SK-N-SH (cell line): Measurements from ENCODE around the gene TTF2. TPM values are rescaled to one million over a fixed set of nuclear protein-coding genes. Genes with fewer than 3 reads are reported as not detected.
A peak's percentile ranks its signal among the peaks of the same experiment; 100 is the strongest.

Source experiments
- CTCF ChIA-PET: fragments of 300-600, 350-600 bp; formaldehyde crosslinking; extraction: SDS; loops from one replicate; lab custom pipeline; 2021; lab: Yijun Ruan, JAX
- POLR2A ChIA-PET: fragments of 350-600 bp; sonication (Branson Sonifier 250); formaldehyde crosslinking; extraction: SDS; loops from one replicate; lab custom pipeline; 2020; ENCODE audit warnings: antibody characterized with exemption, inconsistent platforms; lab: Yijun Ruan, JAX
- DNase-seq: peaks from one replicate; pipeline ENCODE4 v3.0.0; 2012
- H2AFZ ChIP-seq: fragments of 200-600 bp; sonication (generic); 2 replicates; pipeline ENCODE4 v1.8.1; 2016; ENCODE audit warnings: antibody characterized with exemption, mild to moderate bottlenecking, low read depth
- H3F3A ChIP-seq: fragments of 200-600 bp; sonication (generic); replicated peaks from 2 replicates; pipeline ENCODE3; 2016; ENCODE audit warnings: antibody characterized with exemption, mild to moderate bottlenecking; ENCODE audit not compliant: insufficient read depth
- H3K27ac ChIP-seq, 2 experiments: fragments of 200-500 bp in 1 of 2; fragments of 200-600 bp in 1 of 2; sonication (Bioruptor generic) in 1 of 2; sonication (generic), shearing (Covaris generic) in 1 of 2; 2 replicates each; pipeline versions ENCODE4 v1.5.1 to v1.6.1; 2014 to 2016; ENCODE audit warnings: low read depth in 2 of 2, inconsistent platforms in 1 of 2, low read length in 1 of 2, mild to moderate bottlenecking in 1 of 2, mixed read lengths in 1 of 2
- H3K27me3 ChIP-seq: fragments of 200-600 bp; sonication (generic), shearing (Covaris generic); 2 replicates; pipeline ENCODE4 v1.6.1; 2016; ENCODE audit warnings: mixed run types; ENCODE audit not compliant: insufficient read depth
- H3K36me3 ChIP-seq, 2 experiments: fragments of 200-500 bp in 1 of 2; fragments of 200-600 bp in 1 of 2; sonication (Bioruptor generic) in 1 of 2; sonication (generic) in 1 of 2; replicated peaks in 1 of 2; 2 replicates each; pipeline versions ENCODE3 to v1.5.1; 2014 to 2016; ENCODE audit warnings: low read length in 1 of 2, mild to moderate bottlenecking in 1 of 2; ENCODE audit not compliant: insufficient read depth in 2 of 2, control insufficient read depth in 1 of 2
- H3K4me1 ChIP-seq, 2 experiments: fragments of 200-500 bp in 1 of 2; fragments of 200-600 bp in 1 of 2; sonication (Bioruptor generic) in 1 of 2; sonication (generic), shearing (Covaris generic) in 1 of 2; 2 replicates each; pipeline versions ENCODE4 v1.5.1 to v1.6.1; 2014 to 2016; ENCODE audit warnings: low read depth in 1 of 2, low read length in 1 of 2, mixed run types in 1 of 2; ENCODE audit not compliant: insufficient read depth in 2 of 2, control insufficient read depth in 1 of 2
- H3K4me2 ChIP-seq: fragments of 200-600 bp; sonication (generic), shearing (Covaris generic); 2 replicates; pipeline ENCODE4 v1.6.1; 2017; ENCODE audit warnings: mixed run types
- H3K4me3 ChIP-seq, 2 experiments: fragments of 200-500 bp in 1 of 2; fragments of 200-600 bp in 1 of 2; sonication (Bioruptor generic) in 1 of 2; sonication (generic), shearing (Covaris generic) in 1 of 2; 2 replicates each; pipeline versions ENCODE4 v1.5.1 to v1.8.1; 2014 to 2016; ENCODE audit warnings: low read depth in 2 of 2, inconsistent platforms in 1 of 2, low read length in 1 of 2, mild to moderate bottlenecking in 1 of 2, mixed read lengths in 1 of 2, moderate library complexity in 1 of 2
- H3K79me2 ChIP-seq: fragments of 200-600 bp; sonication (generic); 2 replicates; pipeline ENCODE4 v1.8.1; 2017; ENCODE audit warnings: mild to moderate bottlenecking; ENCODE audit not compliant: insufficient read depth
- H3K9ac ChIP-seq: fragments of 200-600 bp; sonication (generic); 2 replicates; pipeline ENCODE4 v1.6.1; 2017; ENCODE audit warnings: mixed run types
- H3K9me2 ChIP-seq: fragments of 200-600 bp; sonication (generic); 2 replicates; pipeline ENCODE4 v1.6.1; 2017; ENCODE audit warnings: mixed run types
- H3K9me3 ChIP-seq: fragments of 200-600 bp; sonication (generic); 2 replicates; pipeline ENCODE4 v1.6.1; 2017; ENCODE audit warnings: mixed run types, mild to moderate bottlenecking, moderate library complexity
- H4K20me1 ChIP-seq: fragments of 200-600 bp; sonication (generic); 2 replicates; pipeline ENCODE4 v1.6.1; 2017; ENCODE audit warnings: mild to moderate bottlenecking, mixed run types; ENCODE audit not compliant: insufficient read depth
- EP300 ChIP-seq, 2 experiments: IDR thresholded peaks; 2 replicates each; pipeline versions ENCODE4 v1.4.0 to v1.6.1; 2012; ENCODE audit warnings: borderline replicate concordance in 1 of 2, low read depth in 1 of 2, low read length in 1 of 2
- FOXJ3 ChIP-seq: sonication (generic); formaldehyde crosslinking; IDR thresholded peaks from 2 replicates; pipeline ENCODE4 v1.5.1; 2020; ENCODE audit warnings: mild to moderate bottlenecking, missing genetic modification reagents
- FOXM1 ChIP-seq: IDR thresholded peaks from 2 replicates; pipeline ENCODE4 v1.4.0; 2012; ENCODE audit warnings: low read depth, mild to moderate bottlenecking
- GATA2 ChIP-seq: sonication (generic); formaldehyde crosslinking; IDR thresholded peaks from 2 replicates; pipeline ENCODE4 v1.5.0; 2020; ENCODE audit warnings: mild to moderate bottlenecking, missing genetic modification reagents
- NFIC ChIP-seq: IDR thresholded peaks from 2 replicates; pipeline ENCODE4 v1.4.0; 2012; ENCODE audit warnings: borderline replicate concordance
- SIN3A ChIP-seq: IDR thresholded peaks from 2 replicates; pipeline ENCODE4 v1.6.1; 2012; ENCODE audit warnings: low read depth, mild to moderate bottlenecking, low read length, moderate library complexity, borderline replicate concordance
- SMC3 ChIP-seq: IDR thresholded peaks from 2 replicates; pipeline ENCODE4 v1.6.1; 2012; ENCODE audit warnings: low read depth, low read length, improper control_type of control experiment
- TAF1 ChIP-seq: IDR thresholded peaks from 2 replicates; pipeline ENCODE4 v1.6.1; 2012; ENCODE audit warnings: low read depth, mild to moderate bottlenecking, low read length, moderate library complexity, borderline replicate concordance
- TCF12 ChIP-seq: IDR thresholded peaks from 2 replicates; pipeline ENCODE4 v1.4.0; 2012
- TEAD4 ChIP-seq: IDR thresholded peaks from 2 replicates; pipeline ENCODE4 v1.4.0; 2012; ENCODE audit warnings: mild to moderate bottlenecking, borderline replicate concordance; ENCODE audit not compliant: insufficient read depth
- WGBS: methylation state at CpG from one replicate; pipeline ENCODE4 v1.1.6; 2017; ENCODE audit warnings: low lambda C conversion rate; 5-methylcytosine and 5-hydroxymethylcytosine counted together
- polyA plus RNA-seq, 3 experiments: library from polyadenylated mRNA; depleted of rRNA; stranded (reverse); fragments of >200 nt; gene quantifications; 2 replicates each; pipeline ENCODE4 v1.2.3, GENCODE V29; 2012
- TF ChIP-seq, protein P1 (sequence below): fragments of 150-350 bp; IDR thresholded peaks from 2 replicates; pipeline ENCODE4 v1.6.1; 2017; ENCODE audit warnings: antibody characterized with exemption, low read length, low read depth, borderline replicate concordance
- TF ChIP-seq, protein P2 (sequence below): IDR thresholded peaks from 2 replicates; pipeline ENCODE4 v1.4.0; 2012; ENCODE audit warnings: low read depth, borderline replicate concordance
- TF ChIP-seq, protein P3 (sequence below): IDR thresholded peaks from 2 replicates; pipeline ENCODE4; 2012

Gene TTF2
- polyA plus RNA-seq, 1 of the 3 experiments (the other 2 are of a cell fraction) = 10.8 TPM

DNA sequence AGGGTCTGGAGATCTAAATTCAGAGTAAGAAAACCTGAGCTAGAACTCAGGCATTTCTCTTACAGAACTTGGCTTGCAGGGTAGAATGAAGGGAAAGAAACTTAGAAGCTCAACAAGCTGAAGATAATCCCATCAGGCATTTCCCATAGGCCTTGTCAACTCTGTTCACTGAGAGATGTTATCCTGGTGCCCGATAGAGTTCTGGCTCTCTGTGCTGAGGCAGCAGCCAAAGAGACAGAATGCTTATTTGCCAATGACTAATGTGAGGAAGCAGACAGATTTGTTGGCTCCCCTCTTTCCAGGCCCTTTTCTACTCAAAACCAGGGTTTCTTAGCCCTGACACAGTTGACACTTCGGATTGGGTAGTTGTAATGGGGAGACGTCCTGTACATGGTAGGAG, 83.7 kb downstream of the TTF2 start:
- 0 out of 2 replicates have a peak overlapping the region, but pooled peaks have one; percentile 8 for H3K9ac ChIP-seq
- no peak for DNase-seq
- CTCF ChIA-PET = interaction anchor here (0.6 to 5.1 kb wide), 4 partner anchors 15 to 199 kb away, joined by 3 to 25 read pairs (median 3); no protein-coding TSS in a partner anchor

DNA sequence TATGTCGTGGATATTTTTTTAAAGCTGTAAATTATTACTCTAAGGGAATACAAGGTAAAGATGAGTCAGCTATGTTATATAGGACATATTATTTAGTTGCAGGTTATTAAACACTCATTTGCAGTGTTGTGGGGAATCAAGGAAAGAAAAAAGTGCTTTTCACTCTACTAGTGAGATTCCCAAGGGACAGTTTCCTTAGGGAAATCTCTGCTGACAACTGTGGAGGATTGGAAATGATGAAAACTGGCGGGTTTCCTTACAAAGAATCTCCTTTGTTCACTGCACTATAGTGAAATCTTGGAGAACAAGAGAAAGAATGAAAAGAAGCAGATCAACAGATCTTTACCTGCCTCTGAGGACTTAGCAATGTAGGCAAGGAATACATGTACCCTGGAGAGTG, 85.9 kb downstream of the TTF2 start:
- peak overlapping the region; percentile 59 for H3K9ac ChIP-seq
- peak overlapping the region; percentile 63; the same call in 1 of the 2 replicates for H3K4me2 ChIP-seq
- H3K4me1 ChIP-seq = peaks cover 2 to 48% of the 10 kb centered on the region in 2 experiments; a peak in 3 of 4 replicates
- H3K36me3 ChIP-seq = no peaks in the 10 kb centered on the region
- ChIA-PET CTCF (interaction anchor here (0.8 kb wide), 1 partner anchor 78 kb away, joined by 4 read pairs; no protein-coding TSS in a partner anchor), POLR2A (no interaction called here)
- no peaks in the 10 kb centered on the region for H3K9me3 ChIP-seq
- no peak overlapping the region for H3K4me3 ChIP-seq
- whole genome bisulfite sequencing = 93% methylated on average over 2 of the region's 2 CpGs
- no peaks in the 10 kb centered on the region for H3K79me2 ChIP-seq
- H2AFZ ChIP-seq = no peak overlapping the region
- H4K20me1 ChIP-seq = no peaks in the 10 kb centered on the region
- TF ChIP-seq FOXM1 (no peak), TAF1 (no peak), TCF12 (no peak), TEAD4 (no peak), GATA2 (CRISPR knock-in tag) (no peak), SMC3 (no peak), FOXJ3 (no peak)
- TF ChIP-seq, protein P1, sequence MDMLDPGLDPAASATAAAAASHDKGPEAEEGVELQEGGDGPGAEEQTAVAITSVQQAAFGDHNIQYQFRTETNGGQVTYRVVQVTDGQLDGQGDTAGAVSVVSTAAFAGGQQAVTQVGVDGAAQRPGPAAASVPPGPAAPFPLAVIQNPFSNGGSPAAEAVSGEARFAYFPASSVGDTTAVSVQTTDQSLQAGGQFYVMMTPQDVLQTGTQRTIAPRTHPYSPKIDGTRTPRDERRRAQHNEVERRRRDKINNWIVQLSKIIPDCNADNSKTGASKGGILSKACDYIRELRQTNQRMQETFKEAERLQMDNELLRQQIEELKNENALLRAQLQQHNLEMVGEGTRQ = no peak
- TF ChIP-seq, protein P2, sequence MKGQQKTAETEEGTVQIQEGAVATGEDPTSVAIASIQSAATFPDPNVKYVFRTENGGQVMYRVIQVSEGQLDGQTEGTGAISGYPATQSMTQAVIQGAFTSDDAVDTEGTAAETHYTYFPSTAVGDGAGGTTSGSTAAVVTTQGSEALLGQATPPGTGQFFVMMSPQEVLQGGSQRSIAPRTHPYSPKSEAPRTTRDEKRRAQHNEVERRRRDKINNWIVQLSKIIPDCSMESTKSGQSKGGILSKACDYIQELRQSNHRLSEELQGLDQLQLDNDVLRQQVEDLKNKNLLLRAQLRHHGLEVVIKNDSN = no peak
- H3K27ac ChIP-seq = peak overlapping the region in 1 of 2 experiments; percentile 98; a peak in 2 of 4 replicates
- no peaks in the 10 kb centered on the region for H3K9me2 ChIP-seq
- peaks cover 27% of the 10 kb centered on the region for H3F3A ChIP-seq
- no peak for DNase-seq
- H3K27me3 ChIP-seq = no peaks in the 10 kb centered on the region

More for the DNA sequence above, 83.7 kb downstream of the TTF2 start:
- Histone ChIP-seq H3K4me2 (0 out of 2 replicates have a peak overlapping the region, but pooled peaks have one; percentile 3), H3K36me3 (no peaks in the 10 kb centered on the region), H3K27me3 (no peaks in the 10 kb centered on the region), H3K4me3 (no peak overlapping the region), H3K9me3 (no peaks in the 10 kb centered on the region), H3K4me1 (peaks cover 2 to 48% of the 10 kb centered on the region in 2 experiments; a peak in 3 of 4 replicates), H2AFZ (no peak overlapping the region), H3K79me2 (no peaks in the 10 kb centered on the region), H3K27ac (peak overlapping the region in 1 of 2 experiments; percentile 92; a peak in 2 of 4 replicates), H3F3A (peaks cover 27% of the 10 kb centered on the region), H4K20me1 (no peaks in the 10 kb centered on the region), H3K9me2 (no peaks in the 10 kb centered on the region)
- WGBS = 66% methylated on average over 3 of the region's 3 CpGs
- POLR2A ChIA-PET = no interaction called here
- peak; percentile 43; the same call in 1 of the 2 replicates for TF ChIP-seq NFIC
- TF ChIP-seq, protein P3, sequence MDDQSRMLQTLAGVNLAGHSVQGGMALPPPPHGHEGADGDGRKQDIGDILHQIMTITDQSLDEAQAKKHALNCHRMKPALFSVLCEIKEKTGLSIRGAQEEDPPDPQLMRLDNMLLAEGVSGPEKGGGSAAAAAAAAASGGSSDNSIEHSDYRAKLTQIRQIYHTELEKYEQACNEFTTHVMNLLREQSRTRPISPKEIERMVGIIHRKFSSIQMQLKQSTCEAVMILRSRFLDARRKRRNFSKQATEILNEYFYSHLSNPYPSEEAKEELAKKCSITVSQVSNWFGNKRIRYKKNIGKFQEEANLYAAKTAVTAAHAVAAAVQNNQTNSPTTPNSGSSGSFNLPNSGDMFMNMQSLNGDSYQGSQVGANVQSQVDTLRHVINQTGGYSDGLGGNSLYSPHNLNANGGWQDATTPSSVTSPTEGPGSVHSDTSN = peak; percentile 68
- TF ChIP-seq TCF12 = peak; percentile 64
- peak in 1 of 2 experiments; percentile 40; a peak in 1 of 4 replicates for TF ChIP-seq EP300 (IDR thresholded peaks at IDR 0.05; ENCODE audit: borderline replicate concordance in 1 of 2, low read depth in 1 of 2, low read length in 1 of 2)
- no peak for TF ChIP-seq SIN3A
